Fibroblast of lung (primary cell): ENCODE measurements around the gene FBLN1. TPM values are rescaled to one million over a fixed set of nuclear protein-coding genes. Genes with fewer than 3 reads are reported as not detected.

Experiments used
- DNase-seq, 2 donors: peaks; one replicate each; pipeline versions ENCODE4 v3.0.0 to v3.0.0-alpha.2; 2010; ENCODE audit warnings: low read depth in 2 of 2
- H2AFZ ChIP-seq: 2 replicates; pipeline ENCODE4 v1.5.1; 2012; ENCODE audit warnings: low read length, control low read depth, inconsistent platforms
- H3K27ac ChIP-seq: 2 replicates; pipeline ENCODE4 v1.5.1; 2011; ENCODE audit warnings: low read length, control low read depth; ENCODE audit not compliant: insufficient read depth
- H3K27me3 ChIP-seq: 2 replicates; pipeline ENCODE4 v1.5.1; 2011; ENCODE audit warnings: mild to moderate bottlenecking, low read length; ENCODE audit not compliant: control insufficient read depth, insufficient read depth
- H3K36me3 ChIP-seq: 2 replicates; pipeline ENCODE4 v1.5.1; 2011; ENCODE audit warnings: low read length; ENCODE audit not compliant: control insufficient read depth, insufficient read depth
- H3K4me1 ChIP-seq: 2 replicates; pipeline ENCODE4 v1.5.1; 2011; ENCODE audit warnings: low read length; ENCODE audit not compliant: control insufficient read depth, insufficient read depth; ENCODE audit errors: extremely low read depth
- H3K4me2 ChIP-seq: 2 replicates; pipeline ENCODE4 v1.5.1; 2011; ENCODE audit warnings: low read length, control low read depth; ENCODE audit not compliant: insufficient read depth; ENCODE audit errors: extremely low read depth
- H3K4me3 ChIP-seq, 4 experiments: fragments of 200-600 bp in 1 of 4; sonication (generic) in 1 of 4; replicated peaks in 1 of 4; 2 replicates each; pipeline ENCODE4 v1.5.1; 2011 to 2016; ENCODE audit warnings: low read length in 4 of 4, low read depth in 3 of 4, mild to moderate bottlenecking in 3 of 4, control low read depth in 2 of 4, inconsistent platforms in 1 of 4, mixed read lengths in 1 of 4; ENCODE audit not compliant: insufficient read depth in 1 of 4; ENCODE audit errors: control extremely low read depth in 1 of 4
- H3K79me2 ChIP-seq: 2 replicates; pipeline ENCODE4 v1.5.1; 2012; ENCODE audit warnings: mild to moderate bottlenecking, low read length, inconsistent platforms; ENCODE audit not compliant: control insufficient read depth, insufficient read depth
- H3K9ac ChIP-seq: 2 replicates; pipeline ENCODE4 v1.5.1; 2011; ENCODE audit warnings: mild to moderate bottlenecking, low read length, control low read depth; ENCODE audit not compliant: insufficient read depth
- H3K9me3 ChIP-seq: 2 replicates; pipeline ENCODE4 v1.5.1; 2012; ENCODE audit warnings: low read depth, low read length; ENCODE audit not compliant: control insufficient read depth, insufficient read depth
- H4K20me1 ChIP-seq: 2 replicates; pipeline ENCODE4 v1.5.1; 2011; ENCODE audit warnings: low read length; ENCODE audit not compliant: control insufficient read depth, insufficient read depth; ENCODE audit errors: extremely low read depth
- EZH2 ChIP-seq: IDR thresholded peaks from 2 replicates; pipeline ENCODE4 v1.5.1; 2012; ENCODE audit warnings: low read length, control low read depth, mild to moderate bottlenecking; ENCODE audit errors: missing control alignments
- polyA plus RNA-seq, 2 donors: library from polyadenylated mRNA; depleted of rRNA in 1 of 2; stranded (reverse) in 1 of 2; unstranded in 1 of 2; fragments of >200 nt; gene quantifications; 2 replicates each; pipeline ENCODE4 v1.2.1, GENCODE V29; 2011 to 2012; ENCODE audit warnings: missing spikeins in 1 of 2
- total RNA-seq: library from RNA; depleted of rRNA; stranded (reverse); fragments of >200 nt; gene quantifications from 2 replicates; pipeline ENCODE4 v1.2.1, GENCODE V29; 2014
- TF ChIP-seq, protein P1 (sequence below), 2 donors: IDR thresholded peaks in 1 of 2; conservative IDR thresholded peaks in 1 of 2; 1 replicate in 1 of 2; 2 replicates in 1 of 2; pipeline ENCODE4 v1.5.1; 2011 to 2012; ENCODE audit warnings: low read length in 2 of 2, control low read depth in 1 of 2, inconsistent platforms in 1 of 2, low read depth in 1 of 2, mild to moderate bottlenecking in 1 of 2

FBLN1 gene
- total and polyA plus RNA-seq, 2 donors (not counting 1 experiment from before 2014, with no cell fraction given), result 134 to 270 TPM

- H3K4me2 ChIP-seq, result no peak overlapping the region
- TF ChIP-seq, protein P1, sequence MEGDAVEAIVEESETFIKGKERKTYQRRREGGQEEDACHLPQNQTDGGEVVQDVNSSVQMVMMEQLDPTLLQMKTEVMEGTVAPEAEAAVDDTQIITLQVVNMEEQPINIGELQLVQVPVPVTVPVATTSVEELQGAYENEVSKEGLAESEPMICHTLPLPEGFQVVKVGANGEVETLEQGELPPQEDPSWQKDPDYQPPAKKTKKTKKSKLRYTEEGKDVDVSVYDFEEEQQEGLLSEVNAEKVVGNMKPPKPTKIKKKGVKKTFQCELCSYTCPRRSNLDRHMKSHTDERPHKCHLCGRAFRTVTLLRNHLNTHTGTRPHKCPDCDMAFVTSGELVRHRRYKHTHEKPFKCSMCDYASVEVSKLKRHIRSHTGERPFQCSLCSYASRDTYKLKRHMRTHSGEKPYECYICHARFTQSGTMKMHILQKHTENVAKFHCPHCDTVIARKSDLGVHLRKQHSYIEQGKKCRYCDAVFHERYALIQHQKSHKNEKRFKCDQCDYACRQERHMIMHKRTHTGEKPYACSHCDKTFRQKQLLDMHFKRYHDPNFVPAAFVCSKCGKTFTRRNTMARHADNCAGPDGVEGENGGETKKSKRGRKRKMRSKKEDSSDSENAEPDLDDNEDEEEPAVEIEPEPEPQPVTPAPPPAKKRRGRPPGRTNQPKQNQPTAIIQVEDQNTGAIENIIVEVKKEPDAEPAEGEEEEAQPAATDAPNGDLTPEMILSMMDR (conservative IDR thresholded peaks at IDR 0.05 in 1 of 2, IDR thresholded peaks at IDR 0.05 in 1 of 2; ENCODE audit: low read depth in 1 of 2, low read length in 2 of 2), result no peak
- TF ChIP-seq EZH2, result no peak
- no peak overlapping the region for H2AFZ ChIP-seq
- H4K20me1 ChIP-seq, result no peaks in the 10 kb centered on the region
- no peaks in the 10 kb centered on the region for H3K36me3 ChIP-seq
- no peaks in the 10 kb centered on the region for H3K4me1 ChIP-seq
- H3K9ac ChIP-seq, result no peak overlapping the region
- H3K27ac ChIP-seq, result no peak overlapping the region
- DNase-seq, result no peak
- H3K79me2 ChIP-seq, result no peaks in the 10 kb centered on the region
- peaks cover 7% of the 10 kb centered on the region for H3K27me3 ChIP-seq
- H3K4me3 ChIP-seq, result no peak overlapping the region
- H3K9me3 ChIP-seq, result no peaks in the 10 kb centered on the region
Measured at GRCh38 chr22:45629469-45630089, 126.9 kb downstream of the FBLN1 start.

- Histone ChIP-seq H4K20me1 (no peaks in the 10 kb centered on the region), H3K4me3 (no peak overlapping the region), H3K36me3 (no peaks in the 10 kb centered on the region), H3K4me1 (no peaks in the 10 kb centered on the region), H3K9ac (no peak overlapping the region), H3K79me2 (no peaks in the 10 kb centered on the region), H3K27ac (no peak overlapping the region), H3K4me2 (no peak overlapping the region), H3K27me3 (peaks cover 12% of the 10 kb centered on the region), H2AFZ (no peak overlapping the region), H3K9me3 (no peaks in the 10 kb centered on the region)
- no peak for TF ChIP-seq EZH2
- TF ChIP-seq, protein P1 (conservative IDR thresholded peaks at IDR 0.05 in 1 of 2, IDR thresholded peaks at IDR 0.05 in 1 of 2; ENCODE audit: low read depth in 1 of 2, low read length in 2 of 2), result no peak
- no peak for DNase-seq
Measured at GRCh38 chr22:45630436-45630835, 127.8 kb downstream of the FBLN1 start.

- no peaks in the 10 kb centered on the region for H3K4me1 ChIP-seq
Measured at GRCh38 chr22:45631140-45631840, 128.6 kb downstream of the FBLN1 start.

More at GRCh38 chr22:45631140-45631840, 128.6 kb downstream of the FBLN1 start:
- H3K9me3 ChIP-seq, result no peaks in the 10 kb centered on the region
- no peaks in the 10 kb centered on the region for H3K79me2 ChIP-seq
- peaks cover 12% of the 10 kb centered on the region for H3K27me3 ChIP-seq
- no peak overlapping the region for H3K4me2 ChIP-seq
- H3K36me3 ChIP-seq, result no peaks in the 10 kb centered on the region
- H4K20me1 ChIP-seq, result no peaks in the 10 kb centered on the region
- no peak for DNase-seq
- H3K4me3 ChIP-seq, result no peak overlapping the region
- H3K9ac ChIP-seq, result no peak overlapping the region
- no peak overlapping the region for H3K27ac ChIP-seq
- no peak overlapping the region for H2AFZ ChIP-seq
- TF ChIP-seq EZH2, result no peak
- TF ChIP-seq, protein P1 (conservative IDR thresholded peaks at IDR 0.05 in 1 of 2, IDR thresholded peaks at IDR 0.05 in 1 of 2; ENCODE audit: low read depth in 1 of 2, low read length in 2 of 2), result no peak
